Measurements from ENCODE around the gene HSD17B12. TPM values are rescaled to one million over a fixed set of nuclear protein-coding genes. Genes with fewer than 3 reads are reported as not detected.

Gene HSD17B12
- total RNA-seq, 1 donor from 2014 or later: 83.6 TPM

GRCh38 chr11:43779306-43779705, 98.8 kb downstream of the HSD17B12 start:
- H3K4me1 ChIP-seq: no peaks in the 10 kb centered on the region
- H3K4me3 ChIP-seq: no peak overlapping the region
- intact Hi-C loops (cut with micrococcal nuclease): no loop called here
- no peak for TF ChIP-seq CTCF (IDR thresholded peaks at IDR 0.05; ENCODE audit: borderline replicate concordance)
- H3K27ac ChIP-seq (replicated peaks): no peak overlapping the region
- peaks cover 11% of the 10 kb centered on the region for H3K9me3 ChIP-seq (replicated peaks)
- H3K36me3 ChIP-seq: no peaks in the 10 kb centered on the region
- no peaks in the 10 kb centered on the region for H3K27me3 ChIP-seq (ENCODE audit: low read depth)
- DNase-seq: no peak

- no peak for TF ChIP-seq CTCF (IDR thresholded peaks at IDR 0.05; ENCODE audit: borderline replicate concordance)
- Histone ChIP-seq H3K27me3 (ENCODE audit: low read depth) (no peaks in the 10 kb centered on the region), H3K9me3 (replicated peaks) (peaks cover 19% of the 10 kb centered on the region), H3K36me3 (no peaks in the 10 kb centered on the region), H3K4me1 (no peaks in the 10 kb centered on the region), H3K27ac (replicated peaks) (no peak overlapping the region), H3K4me3 (no peak overlapping the region)
- intact Hi-C loops (cut with micrococcal nuclease): no loop called here
- DNase-seq: no peak
Measured at GRCh38 chr11:43784301-43784700, 103.8 kb downstream of the HSD17B12 start.

- Histone ChIP-seq H3K9me3 (replicated peaks) (peaks cover 19% of the 10 kb centered on the region), H3K27ac (replicated peaks) (no peak overlapping the region), H3K4me3 (no peak overlapping the region), H3K4me1 (no peaks in the 10 kb centered on the region), H3K36me3 (no peaks in the 10 kb centered on the region), H3K27me3 (ENCODE audit: low read depth) (no peaks in the 10 kb centered on the region)
- intact Hi-C loops (cut with micrococcal nuclease): no loop called here
- no peak for DNase-seq
- TF ChIP-seq CTCF (IDR thresholded peaks at IDR 0.05; ENCODE audit: borderline replicate concordance): no peak
Measured at GRCh38 chr11:43784866-43785265, 104.3 kb downstream of the HSD17B12 start.

GRCh38 chr11:43785318-43785717, 104.8 kb downstream of the HSD17B12 start:
- intact Hi-C loops (cut with micrococcal nuclease): no loop called here
- TF ChIP-seq CTCF (IDR thresholded peaks at IDR 0.05; ENCODE audit: borderline replicate concordance): no peak
- peaks cover 19% of the 10 kb centered on the region for H3K9me3 ChIP-seq (replicated peaks)
- H3K4me1 ChIP-seq: no peaks in the 10 kb centered on the region
- H3K27ac ChIP-seq (replicated peaks): no peak overlapping the region
- DNase-seq: no peak
- H3K36me3 ChIP-seq: no peaks in the 10 kb centered on the region
- H3K27me3 ChIP-seq (ENCODE audit: low read depth): no peaks in the 10 kb centered on the region
- H3K4me3 ChIP-seq: no peak overlapping the region

GRCh38 chr11:43786016-43786415, 105.5 kb downstream of the HSD17B12 start:
- no peak overlapping the region for H3K27ac ChIP-seq (replicated peaks)
- DNase-seq: no peak
- no peaks in the 10 kb centered on the region for H3K27me3 ChIP-seq (ENCODE audit: low read depth)
- no peak overlapping the region for H3K4me3 ChIP-seq
- H3K4me1 ChIP-seq: no peaks in the 10 kb centered on the region
- H3K9me3 ChIP-seq (replicated peaks): peaks cover 19% of the 10 kb centered on the region
- H3K36me3 ChIP-seq: no peaks in the 10 kb centered on the region
- intact Hi-C loops (cut with micrococcal nuclease): no loop called here
- no peak for TF ChIP-seq CTCF (IDR thresholded peaks at IDR 0.05; ENCODE audit: borderline replicate concordance)

- DNase-seq: no peak
- H3K9me3 ChIP-seq (replicated peaks): peaks cover 19% of the 10 kb centered on the region
- no peaks in the 10 kb centered on the region for H3K27me3 ChIP-seq (ENCODE audit: low read depth)
- no peak overlapping the region for H3K27ac ChIP-seq (replicated peaks)
- no peaks in the 10 kb centered on the region for H3K36me3 ChIP-seq
- H3K4me3 ChIP-seq: no peak overlapping the region
- no peak for TF ChIP-seq CTCF (IDR thresholded peaks at IDR 0.05; ENCODE audit: borderline replicate concordance)
- intact Hi-C loops (cut with micrococcal nuclease): no loop called here
- H3K4me1 ChIP-seq: no peaks in the 10 kb centered on the region
Measured at GRCh38 chr11:43787824-43788223, 107.3 kb downstream of the HSD17B12 start.

Data from left ventricle myocardium inferior (tissue), 1 donor.